ENCODE data around the gene COQ4.

Gene COQ4

GRCh38 chr9:128372784-128373183 lies 50.1 kb downstream of the COQ4 start:
- DNase-seq (ENCODE audit: low read depth, low spot score) = no peak

- DNase-seq (ENCODE audit: low read depth, low spot score) = no peak
These were observed 51.6 kb downstream of the COQ4 start for GRCh38 chr9:128374221-128374675.

- no peak for DNase-seq (ENCODE audit: low read depth, low spot score)
These were observed 53.2 kb downstream of the COQ4 start for GRCh38 chr9:128375865-128376264.

GRCh38 chr9:128382261-128382660 lies 59.6 kb downstream of the COQ4 start:
- DNase-seq (ENCODE audit: low read depth, low spot score) = no peak

GRCh38 chr9:128383007-128383753 lies 60.5 kb downstream of the COQ4 start:
- DNase-seq (ENCODE audit: low read depth, low spot score) = no peak

All from activated naive CD8-positive, alpha-beta T cell treated with anti-CD3 and anti-CD28 coated beads, Interleukin-2, amount 50 U/mL, for 16 hours (primary cell).